Ishikawa (cell line): ENCODE results near the gene FHIT.

ENCODE experiments used
- CEBPB ChIP-seq: IDR thresholded peaks from 2 replicates; pipeline ENCODE4 v1.6.1; 2012
- CREB1 ChIP-seq: IDR thresholded peaks from 2 replicates; pipeline ENCODE4 v1.6.1; 2012; ENCODE audit warnings: low read depth
- EGR1 ChIP-seq: IDR thresholded peaks from 2 replicates; pipeline ENCODE4 v1.6.1; 2012
- EP300 ChIP-seq: IDR thresholded peaks from 2 replicates; pipeline ENCODE4 v1.6.1; 2012; ENCODE audit warnings: borderline replicate concordance
- FOXM1 ChIP-seq: IDR thresholded peaks from 2 replicates; pipeline ENCODE4 v1.6.1; 2012; ENCODE audit warnings: low read depth, borderline replicate concordance
- NFIC ChIP-seq: IDR thresholded peaks from 2 replicates; pipeline ENCODE4 v1.6.1; 2012
- RAD21 ChIP-seq: IDR thresholded peaks from 2 replicates; pipeline ENCODE4 v1.6.1; 2012; ENCODE audit warnings: low read depth
- TAF1 ChIP-seq: IDR thresholded peaks from 2 replicates; pipeline ENCODE4 v1.6.1; 2012; ENCODE audit warnings: low read depth, mild to moderate bottlenecking
- TCF12 ChIP-seq: IDR thresholded peaks from 2 replicates; pipeline ENCODE4 v1.6.1; 2012; ENCODE audit warnings: low read depth
- TEAD4 ChIP-seq: IDR thresholded peaks from 2 replicates; pipeline ENCODE4 v1.6.1; 2012
- YY1 ChIP-seq: IDR thresholded peaks from 2 replicates; pipeline ENCODE4 v1.6.1; 2012; ENCODE audit warnings: low read depth
- ZBTB7A ChIP-seq: IDR thresholded peaks from 2 replicates; pipeline ENCODE4 v1.6.1; 2012; ENCODE audit warnings: low read depth
- TF ChIP-seq, protein P1 (sequence below): IDR thresholded peaks from 2 replicates; pipeline ENCODE4 v1.6.1; 2012; ENCODE audit warnings: low read depth, mild to moderate bottlenecking
- TF ChIP-seq, protein P2 (sequence below): IDR thresholded peaks from 2 replicates; pipeline ENCODE4 v1.6.1; 2012
- TF ChIP-seq, protein P3 (sequence below): IDR thresholded peaks from 2 replicates; pipeline ENCODE4 v1.6.1; 2012

The FHIT gene

DNA sequence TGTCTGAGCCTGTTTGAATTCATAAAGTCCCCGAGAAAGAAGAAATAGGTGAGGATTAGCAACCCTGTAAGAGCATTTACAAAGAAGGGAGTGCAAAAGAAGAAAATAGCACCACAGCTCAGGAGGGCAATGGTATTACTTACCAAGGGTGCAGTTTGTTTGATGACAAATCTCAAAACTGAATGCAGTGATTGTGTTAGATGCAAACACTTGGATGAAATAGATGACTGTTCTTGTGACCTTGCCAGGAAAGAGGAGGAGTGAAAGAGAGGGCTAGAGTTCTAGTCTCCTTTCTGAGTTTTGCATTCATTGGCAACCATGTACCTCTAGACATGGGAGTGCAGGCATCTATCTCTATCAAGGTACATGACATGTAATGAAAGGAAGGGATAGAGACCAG lies 1170.6 kb downstream of the FHIT start:
- TF ChIP-seq NFIC: no peak
- TF ChIP-seq CREB1: no peak
- no peak for TF ChIP-seq RAD21
- TF ChIP-seq TCF12: no peak
- TF ChIP-seq, protein P1, sequence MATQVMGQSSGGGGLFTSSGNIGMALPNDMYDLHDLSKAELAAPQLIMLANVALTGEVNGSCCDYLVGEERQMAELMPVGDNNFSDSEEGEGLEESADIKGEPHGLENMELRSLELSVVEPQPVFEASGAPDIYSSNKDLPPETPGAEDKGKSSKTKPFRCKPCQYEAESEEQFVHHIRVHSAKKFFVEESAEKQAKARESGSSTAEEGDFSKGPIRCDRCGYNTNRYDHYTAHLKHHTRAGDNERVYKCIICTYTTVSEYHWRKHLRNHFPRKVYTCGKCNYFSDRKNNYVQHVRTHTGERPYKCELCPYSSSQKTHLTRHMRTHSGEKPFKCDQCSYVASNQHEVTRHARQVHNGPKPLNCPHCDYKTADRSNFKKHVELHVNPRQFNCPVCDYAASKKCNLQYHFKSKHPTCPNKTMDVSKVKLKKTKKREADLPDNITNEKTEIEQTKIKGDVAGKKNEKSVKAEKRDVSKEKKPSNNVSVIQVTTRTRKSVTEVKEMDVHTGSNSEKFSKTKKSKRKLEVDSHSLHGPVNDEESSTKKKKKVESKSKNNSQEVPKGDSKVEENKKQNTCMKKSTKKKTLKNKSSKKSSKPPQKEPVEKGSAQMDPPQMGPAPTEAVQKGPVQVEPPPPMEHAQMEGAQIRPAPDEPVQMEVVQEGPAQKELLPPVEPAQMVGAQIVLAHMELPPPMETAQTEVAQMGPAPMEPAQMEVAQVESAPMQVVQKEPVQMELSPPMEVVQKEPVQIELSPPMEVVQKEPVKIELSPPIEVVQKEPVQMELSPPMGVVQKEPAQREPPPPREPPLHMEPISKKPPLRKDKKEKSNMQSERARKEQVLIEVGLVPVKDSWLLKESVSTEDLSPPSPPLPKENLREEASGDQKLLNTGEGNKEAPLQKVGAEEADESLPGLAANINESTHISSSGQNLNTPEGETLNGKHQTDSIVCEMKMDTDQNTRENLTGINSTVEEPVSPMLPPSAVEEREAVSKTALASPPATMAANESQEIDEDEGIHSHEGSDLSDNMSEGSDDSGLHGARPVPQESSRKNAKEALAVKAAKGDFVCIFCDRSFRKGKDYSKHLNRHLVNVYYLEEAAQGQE: no peak
- no peak for TF ChIP-seq EP300
- TF ChIP-seq, protein P2, sequence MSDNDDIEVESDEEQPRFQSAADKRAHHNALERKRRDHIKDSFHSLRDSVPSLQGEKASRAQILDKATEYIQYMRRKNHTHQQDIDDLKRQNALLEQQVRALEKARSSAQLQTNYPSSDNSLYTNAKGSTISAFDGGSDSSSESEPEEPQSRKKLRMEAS: no peak
- no peak for TF ChIP-seq EGR1
- no peak for TF ChIP-seq TEAD4
- TF ChIP-seq YY1: no peak
- TF ChIP-seq ZBTB7A: no peak
- TF ChIP-seq CEBPB: no peak
- no peak for TF ChIP-seq TAF1
- TF ChIP-seq FOXM1: no peak
- TF ChIP-seq, protein P3, sequence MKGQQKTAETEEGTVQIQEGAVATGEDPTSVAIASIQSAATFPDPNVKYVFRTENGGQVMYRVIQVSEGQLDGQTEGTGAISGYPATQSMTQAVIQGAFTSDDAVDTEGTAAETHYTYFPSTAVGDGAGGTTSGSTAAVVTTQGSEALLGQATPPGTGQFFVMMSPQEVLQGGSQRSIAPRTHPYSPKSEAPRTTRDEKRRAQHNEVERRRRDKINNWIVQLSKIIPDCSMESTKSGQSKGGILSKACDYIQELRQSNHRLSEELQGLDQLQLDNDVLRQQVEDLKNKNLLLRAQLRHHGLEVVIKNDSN: no peak

DNA sequence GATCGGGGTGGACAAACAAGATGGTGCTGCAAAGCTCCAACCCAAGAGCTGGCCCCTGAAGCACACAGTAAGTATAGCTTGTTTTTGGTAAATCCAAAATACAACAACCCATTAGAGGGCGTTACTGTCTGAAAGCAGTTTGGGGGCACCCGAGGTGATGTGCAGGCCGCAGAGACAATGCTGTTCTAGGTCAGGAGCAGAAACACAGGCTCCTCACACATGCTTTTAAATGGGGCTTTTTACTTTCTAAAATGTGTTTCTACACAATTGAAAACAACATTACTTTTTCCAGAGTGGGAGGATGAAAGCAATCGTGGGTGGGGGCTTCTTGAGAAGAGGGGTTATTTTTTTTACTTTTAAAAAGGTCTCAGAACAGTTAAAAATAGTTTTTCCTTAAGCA lies 1172.2 kb downstream of the FHIT start:
- TF ChIP-seq CEBPB (no peak), RAD21 (no peak), EGR1 (no peak), EP300 (no peak), TEAD4 (no peak), NFIC (no peak)
- TF ChIP-seq, protein P2: no peak

DNA sequence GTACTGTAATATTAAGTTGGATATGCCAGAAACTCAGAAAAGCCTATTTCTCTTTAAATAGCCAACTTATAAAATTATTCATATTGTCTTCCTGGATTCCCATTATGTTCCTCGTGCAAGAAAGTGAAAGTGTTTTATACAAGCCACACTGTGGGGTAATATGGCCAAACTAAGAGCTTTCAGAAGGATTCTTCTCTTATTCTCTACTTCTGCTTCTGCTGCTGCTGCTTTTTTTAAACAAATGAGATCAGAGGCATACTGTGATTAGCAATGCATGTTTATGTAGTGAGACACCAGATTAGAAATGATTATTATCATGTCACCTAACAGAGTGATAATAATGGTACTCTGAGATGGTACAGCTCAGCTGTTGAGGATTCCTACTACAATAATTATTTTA lies 1174.9 kb downstream of the FHIT start:
- TF ChIP-seq ZBTB7A: no peak
- TF ChIP-seq CREB1: no peak
- TF ChIP-seq EP300: no peak

DNA sequence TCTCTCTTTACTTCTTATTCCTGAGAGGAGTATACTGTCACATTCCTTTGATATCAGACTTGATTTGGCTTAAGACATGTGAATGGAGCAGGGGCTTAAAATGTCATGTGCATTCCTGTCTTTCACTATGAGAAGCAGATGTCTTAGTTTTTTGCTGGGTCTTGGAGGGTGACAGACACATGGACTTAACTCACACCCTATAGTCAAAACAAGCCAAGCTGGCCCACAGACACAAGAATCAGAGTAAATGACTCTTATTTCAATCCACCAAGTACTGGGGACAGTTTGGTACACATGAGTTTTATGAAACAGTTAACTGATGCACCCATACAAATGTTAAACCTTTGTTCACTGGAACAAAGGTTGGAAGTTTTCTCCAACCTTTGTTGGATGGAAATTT lies 1177.3 kb downstream of the FHIT start:
- TF ChIP-seq TEAD4 (no peak), CREB1 (no peak), EP300 (no peak), NFIC (no peak), ZBTB7A (no peak), TAF1 (no peak), YY1 (no peak), TCF12 (no peak), FOXM1 (no peak)
- TF ChIP-seq, protein P2: no peak
- TF ChIP-seq, protein P1: no peak
- TF ChIP-seq, protein P3: no peak

DNA sequence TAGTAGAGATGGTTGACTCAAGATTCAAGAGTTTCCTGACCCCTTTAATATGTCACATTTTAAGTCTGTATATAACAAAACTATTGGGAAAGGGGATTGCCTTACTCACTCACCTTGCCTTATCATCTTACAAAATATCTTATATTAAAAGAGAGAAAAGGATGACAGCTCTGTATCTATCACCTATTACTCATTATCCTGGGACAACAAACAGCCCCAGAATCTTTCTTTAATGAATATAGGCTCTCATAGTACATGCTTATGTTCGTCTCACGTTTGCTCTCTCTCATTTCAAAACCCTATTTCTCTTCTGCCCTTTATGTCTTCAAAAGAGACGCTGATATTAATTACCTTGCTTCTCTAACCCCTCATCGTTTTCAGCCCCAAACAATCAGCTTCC lies 1178.0 kb downstream of the FHIT start:
- no peak for TF ChIP-seq FOXM1
- TF ChIP-seq RAD21: no peak
- TF ChIP-seq EGR1: no peak
- no peak for TF ChIP-seq CEBPB
- TF ChIP-seq YY1: no peak
- TF ChIP-seq TAF1: no peak

DNA sequence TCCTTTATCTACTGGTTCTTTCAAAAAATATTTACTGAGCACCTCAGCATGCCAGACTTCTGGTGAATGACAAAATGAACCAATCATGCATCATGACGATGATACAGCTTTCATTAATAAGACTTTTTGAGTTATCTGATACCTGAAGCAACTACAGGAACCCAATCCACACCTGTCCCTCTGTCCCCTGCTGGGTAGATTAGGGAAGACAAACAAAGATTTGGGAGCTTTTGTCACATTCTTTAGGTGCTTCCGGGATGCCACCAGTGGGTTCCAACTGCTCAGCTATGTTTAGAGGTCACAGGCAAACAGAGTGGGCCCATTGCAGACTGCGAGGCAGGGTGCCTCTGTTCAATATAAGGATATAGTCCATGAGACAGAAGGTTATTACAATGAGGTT lies 1180.9 kb downstream of the FHIT start:
- TF ChIP-seq, protein P1: no peak
- TF ChIP-seq, protein P2: no peak
- no peak for TF ChIP-seq EP300
- no peak for TF ChIP-seq CEBPB
- TF ChIP-seq FOXM1: no peak
- TF ChIP-seq TCF12: no peak
- no peak for TF ChIP-seq NFIC
- no peak for TF ChIP-seq CREB1
- no peak for TF ChIP-seq EGR1
- TF ChIP-seq RAD21: no peak
